ENCODE measurements around the gene WNT7B. TPM values are rescaled to one million over a fixed set of nuclear protein-coding genes. Genes with fewer than 3 reads are reported as not detected.

Gene WNT7B
- total RNA-seq, 1 experiment from 2014 or later, result 0.57 TPM

DNA sequence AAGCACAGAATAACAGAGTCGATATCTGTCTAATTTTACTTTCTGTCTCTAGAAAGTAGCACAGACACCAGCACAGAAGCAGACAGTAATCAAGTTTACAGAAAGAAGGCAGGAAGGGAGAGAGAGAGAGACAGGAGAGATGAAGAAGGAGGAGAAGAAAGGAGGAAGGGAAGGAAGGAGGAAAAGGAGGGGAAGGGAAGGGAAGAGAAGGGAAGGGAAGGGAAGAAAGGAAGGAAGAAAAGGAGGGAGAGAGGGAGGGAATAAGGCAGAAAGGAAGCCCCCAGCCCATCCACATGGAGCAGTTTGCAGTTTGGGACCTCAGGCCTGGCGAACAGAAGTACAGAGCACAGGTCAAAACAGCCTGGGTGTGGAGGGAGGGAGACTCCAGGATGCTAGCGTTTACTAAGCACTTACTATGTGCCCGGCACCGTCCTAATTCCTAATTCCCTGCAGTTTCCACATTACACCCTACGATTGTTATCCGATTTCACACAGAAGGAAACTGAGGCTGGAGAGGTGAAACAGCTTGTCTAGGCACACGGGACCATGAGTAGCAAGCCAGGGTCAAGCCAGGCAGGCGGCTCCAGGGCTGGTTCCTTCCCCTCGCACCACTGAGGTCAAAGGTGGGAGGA, 46.0 kb upstream of the WNT7B start:
- CTCF ChIA-PET, result no interaction called here
- Mint-ChIP-seq H3K27ac (ENCODE audit: unreplicated experiment) (no peak overlapping the region), H3K4me1 (ENCODE audit: low read depth, unreplicated experiment) (peaks cover 7% of the 10 kb centered on the region), H3K36me3 (ENCODE audit: insufficient read depth, unreplicated experiment) (no peaks in the 10 kb centered on the region), H3K4me3 (ENCODE audit: unreplicated experiment) (no peak overlapping the region), H3K27me3 (ENCODE audit: insufficient read depth, unreplicated experiment) (peaks cover 14% of the 10 kb centered on the region), H3K9me3 (ENCODE audit: unreplicated experiment) (no peaks in the 10 kb centered on the region)
- POLR2A ChIA-PET, result no interaction called here
- Histone ChIP-seq H3K4me1 (peaks cover 7% of the 10 kb centered on the region), H3K36me3 (ENCODE audit: control insufficient read depth, insufficient read depth, low read length) (no peaks in the 10 kb centered on the region), H3K4me3 (ENCODE audit: low read depth, low read length) (no peak overlapping the region), H3K27me3 (replicated peaks; ENCODE audit: control insufficient read depth, insufficient read depth, low read length) (no peaks in the 10 kb centered on the region), H3K9me3 (no peaks in the 10 kb centered on the region)
- TF ChIP-seq, protein P1, sequence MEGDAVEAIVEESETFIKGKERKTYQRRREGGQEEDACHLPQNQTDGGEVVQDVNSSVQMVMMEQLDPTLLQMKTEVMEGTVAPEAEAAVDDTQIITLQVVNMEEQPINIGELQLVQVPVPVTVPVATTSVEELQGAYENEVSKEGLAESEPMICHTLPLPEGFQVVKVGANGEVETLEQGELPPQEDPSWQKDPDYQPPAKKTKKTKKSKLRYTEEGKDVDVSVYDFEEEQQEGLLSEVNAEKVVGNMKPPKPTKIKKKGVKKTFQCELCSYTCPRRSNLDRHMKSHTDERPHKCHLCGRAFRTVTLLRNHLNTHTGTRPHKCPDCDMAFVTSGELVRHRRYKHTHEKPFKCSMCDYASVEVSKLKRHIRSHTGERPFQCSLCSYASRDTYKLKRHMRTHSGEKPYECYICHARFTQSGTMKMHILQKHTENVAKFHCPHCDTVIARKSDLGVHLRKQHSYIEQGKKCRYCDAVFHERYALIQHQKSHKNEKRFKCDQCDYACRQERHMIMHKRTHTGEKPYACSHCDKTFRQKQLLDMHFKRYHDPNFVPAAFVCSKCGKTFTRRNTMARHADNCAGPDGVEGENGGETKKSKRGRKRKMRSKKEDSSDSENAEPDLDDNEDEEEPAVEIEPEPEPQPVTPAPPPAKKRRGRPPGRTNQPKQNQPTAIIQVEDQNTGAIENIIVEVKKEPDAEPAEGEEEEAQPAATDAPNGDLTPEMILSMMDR (IDR thresholded peaks at IDR 0.05; ENCODE audit: insufficient read depth in 1 of 2, low read depth in 1 of 2, low read length in 1 of 2, severe bottlenecking in 1 of 2, unreplicated experiment in 1 of 2), result no peak
- no peak for DNase-seq
- intact Hi-C loops (cut with micrococcal nuclease; ENCODE audit: unreplicated experiment), result no loop called here
- BruUV-seq (replicated peaks), result no TSS peak

DNA sequence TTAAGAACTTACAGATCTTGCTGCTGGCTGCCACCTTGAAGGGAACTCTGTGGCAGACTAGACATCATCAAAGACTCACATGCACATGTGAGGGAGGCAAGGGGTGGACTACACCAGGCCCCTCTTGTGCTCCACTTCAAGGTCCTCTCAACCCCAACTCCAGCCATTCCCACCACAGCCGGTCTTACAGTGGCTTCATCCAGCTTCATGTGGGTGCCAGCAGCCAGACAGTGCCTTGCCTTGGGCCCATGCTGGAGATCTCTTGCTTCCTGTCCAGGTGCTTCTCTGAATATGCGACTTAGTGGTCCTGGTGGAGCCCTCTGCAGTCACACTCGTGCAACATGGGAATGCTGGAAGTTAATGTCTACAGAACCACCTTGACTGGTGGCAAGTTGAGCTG, 44.6 kb upstream of the WNT7B start:
- H3K36me3 Mint-ChIP-seq (ENCODE audit: insufficient read depth, unreplicated experiment), result no peaks in the 10 kb centered on the region
- DNase-seq, result peak in 1 of 2 experiments; percentile 18
- CTCF ChIA-PET, result interaction anchor here (1.2 kb wide), 1 partner anchor 54 kb away, joined by 3 read pairs; no protein-coding TSS in a partner anchor
- TF ChIP-seq, protein P1 (IDR thresholded peaks at IDR 0.05; ENCODE audit: insufficient read depth in 1 of 2, low read depth in 1 of 2, low read length in 1 of 2, severe bottlenecking in 1 of 2, unreplicated experiment in 1 of 2), result no peak
- no peak overlapping the region for H3K4me3 Mint-ChIP-seq (ENCODE audit: unreplicated experiment)
- H3K4me3 ChIP-seq (ENCODE audit: low read depth, low read length), result no peak overlapping the region
- no peaks in the 10 kb centered on the region for H3K9me3 Mint-ChIP-seq (ENCODE audit: unreplicated experiment)
- POLR2A ChIA-PET, result no interaction called here
- intact Hi-C loops (cut with micrococcal nuclease; ENCODE audit: unreplicated experiment), result no loop called here
- no peaks in the 10 kb centered on the region for H3K36me3 ChIP-seq (ENCODE audit: control insufficient read depth, insufficient read depth, low read length)
- BruUV-seq (replicated peaks), result no TSS peak
- peaks cover 7% of the 10 kb centered on the region for H3K4me1 Mint-ChIP-seq (ENCODE audit: low read depth, unreplicated experiment)
- peaks cover 7% of the 10 kb centered on the region; the same call in 1 of the 2 replicates for H3K4me1 ChIP-seq
- H3K27me3 Mint-ChIP-seq (ENCODE audit: insufficient read depth, unreplicated experiment), result peaks cover 14% of the 10 kb centered on the region
- no peak overlapping the region for H3K27ac Mint-ChIP-seq (ENCODE audit: unreplicated experiment)
- H3K9me3 ChIP-seq, result no peaks in the 10 kb centered on the region
- no peaks in the 10 kb centered on the region for H3K27me3 ChIP-seq (replicated peaks; ENCODE audit: control insufficient read depth, insufficient read depth, low read length)

DNA sequence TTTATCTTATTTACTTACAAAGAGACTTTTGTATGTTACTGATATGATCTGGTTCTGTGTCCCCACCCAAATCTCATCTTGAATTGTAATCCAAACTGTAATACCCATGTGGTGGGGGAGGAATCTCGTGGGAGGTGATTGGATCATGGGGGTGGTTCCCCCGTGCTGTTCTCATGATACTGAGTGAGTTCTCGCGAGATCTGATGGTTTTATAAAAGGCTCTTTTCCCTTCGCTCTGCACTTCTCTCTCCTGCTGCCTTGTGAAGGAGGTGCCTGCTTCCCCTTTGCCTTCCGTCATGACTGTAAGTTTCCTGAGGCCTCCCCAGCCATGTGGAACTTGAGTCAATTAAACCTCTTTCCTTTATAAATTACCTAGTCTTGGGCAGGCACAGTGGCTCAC, 42.4 kb upstream of the WNT7B start:
- Mint-ChIP-seq H3K9me3 (ENCODE audit: unreplicated experiment) (no peaks in the 10 kb centered on the region), H3K27me3 (ENCODE audit: insufficient read depth, unreplicated experiment) (peaks cover 2% of the 10 kb centered on the region), H3K4me1 (ENCODE audit: low read depth, unreplicated experiment) (peaks cover 7% of the 10 kb centered on the region), H3K4me3 (ENCODE audit: unreplicated experiment) (no peak overlapping the region), H3K36me3 (ENCODE audit: insufficient read depth, unreplicated experiment) (no peaks in the 10 kb centered on the region), H3K27ac (ENCODE audit: unreplicated experiment) (no peak overlapping the region)
- TF ChIP-seq, protein P1 (IDR thresholded peaks at IDR 0.05; ENCODE audit: insufficient read depth in 1 of 2, low read depth in 1 of 2, low read length in 1 of 2, severe bottlenecking in 1 of 2, unreplicated experiment in 1 of 2), result no peak
- POLR2A ChIA-PET, result interaction anchor here (1.2 kb wide), 1 partner anchor 16 kb away, joined by 13 read pairs; no protein-coding TSS in a partner anchor
- Histone ChIP-seq H3K36me3 (ENCODE audit: control insufficient read depth, insufficient read depth, low read length) (no peaks in the 10 kb centered on the region), H3K9me3 (no peaks in the 10 kb centered on the region), H3K4me3 (ENCODE audit: low read depth, low read length) (no peak overlapping the region), H3K27me3 (replicated peaks; ENCODE audit: control insufficient read depth, insufficient read depth, low read length) (no peaks in the 10 kb centered on the region), H3K4me1 (peaks cover 12% of the 10 kb centered on the region; the same call in 1 of the 2 replicates)
- CTCF ChIA-PET, result interaction anchor here (1.2 kb wide), 1 partner anchor 13 kb away, joined by 3 read pairs; no protein-coding TSS in a partner anchor
- no TSS peak for BruUV-seq (replicated peaks)
- intact Hi-C loops (cut with micrococcal nuclease; ENCODE audit: unreplicated experiment), result no loop called here
- DNase-seq, result peak in 1 of 2 experiments; percentile 18

Measured in Caco-2 (cell line).